Astrocyte (in vitro differentiated cells and primary cell): ENCODE measurements around the gene TARS3.

Experiments used
- CTCF ChIP-seq: IDR thresholded peaks from 2 replicates; pipeline ENCODE4 v1.5.1; 2011; ENCODE audit warnings: low read depth, mild to moderate bottlenecking, inconsistent platforms, low read length, moderate library complexity; ENCODE audit not compliant: insufficient read depth
- EZH2 ChIP-seq: IDR thresholded peaks from 2 replicates; pipeline ENCODE4 v1.6.1; 2012; ENCODE audit warnings: mild to moderate bottlenecking, low read length, inconsistent platforms; ENCODE audit not compliant: insufficient read depth

GRCh38 chr15:101646672-101647071 is 77.6 kb downstream of the TARS3 start:
- TF ChIP-seq CTCF (no peak), EZH2 (no peak)
